ENCODE measurements around the gene ILF3.

The ILF3 gene

GRCh38 chr19:10701955-10702525 lies 47.9 kb downstream of the ILF3 start:
- DNase-seq, result no peak

DNA sequence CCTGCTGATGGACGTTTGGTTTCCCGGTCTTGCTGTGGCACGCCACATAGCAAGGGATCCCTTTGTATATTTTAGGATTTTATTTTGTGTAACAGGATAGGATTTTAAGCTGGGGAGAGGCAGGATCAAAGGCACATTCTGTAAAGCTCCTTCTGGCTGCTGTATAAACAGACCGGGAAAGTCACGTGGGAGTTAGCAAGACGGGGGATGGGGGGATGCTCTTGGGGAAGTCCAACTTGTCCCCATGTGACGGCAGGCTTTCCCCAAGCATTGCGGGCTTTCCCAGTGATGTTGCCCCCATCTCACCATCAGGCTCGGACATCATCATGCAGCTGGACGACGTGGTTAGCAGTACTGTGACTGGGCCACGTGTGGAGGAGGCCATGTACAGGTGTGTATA lies 52.8 kb downstream of the ILF3 start:
- no peak for DNase-seq

GRCh38 chr19:10707440-10707839 lies 53.3 kb downstream of the ILF3 start:
- no peak for DNase-seq

DNA sequence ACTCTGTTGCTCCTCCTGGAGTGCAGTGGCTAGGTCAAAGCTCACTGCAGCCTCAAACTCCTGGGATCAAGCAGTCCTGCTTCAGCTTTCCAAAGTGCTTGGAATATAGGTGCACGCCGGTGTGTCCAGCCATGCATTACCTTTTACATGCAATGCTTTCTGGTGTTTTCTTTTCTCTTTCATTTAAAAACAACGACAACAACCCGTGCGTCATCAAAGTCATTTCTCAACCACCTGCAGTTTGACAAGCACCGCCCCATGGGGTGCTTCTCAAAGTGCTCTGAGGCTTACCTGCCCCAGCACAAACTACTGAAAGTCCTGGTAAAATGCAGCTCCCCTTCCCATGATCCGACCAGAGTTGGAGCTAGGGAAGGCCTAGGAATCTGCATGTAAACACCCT lies 54.1 kb downstream of the ILF3 start:
- no peak for DNase-seq

DNA sequence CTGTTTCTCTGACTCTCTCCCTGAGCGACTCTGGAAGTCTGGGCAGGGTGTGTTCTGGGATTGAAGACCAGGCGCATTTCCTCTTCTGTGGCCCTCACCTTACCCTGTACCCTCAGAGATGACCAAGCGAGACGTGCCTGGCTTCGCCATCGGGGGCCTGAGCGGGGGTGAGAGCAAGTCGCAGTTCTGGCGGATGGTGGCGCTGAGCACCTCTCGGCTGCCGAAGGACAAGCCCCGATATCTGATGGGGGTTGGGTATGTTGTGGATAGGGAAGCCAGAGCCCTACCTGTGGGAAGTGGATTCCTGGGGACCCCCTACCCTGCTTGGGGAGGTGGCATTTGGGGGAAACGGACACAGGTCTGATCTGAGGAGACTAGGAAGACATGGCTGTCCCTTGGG lies 57.9 kb downstream of the ILF3 start:
- DNase-seq, result no peak

DNA sequence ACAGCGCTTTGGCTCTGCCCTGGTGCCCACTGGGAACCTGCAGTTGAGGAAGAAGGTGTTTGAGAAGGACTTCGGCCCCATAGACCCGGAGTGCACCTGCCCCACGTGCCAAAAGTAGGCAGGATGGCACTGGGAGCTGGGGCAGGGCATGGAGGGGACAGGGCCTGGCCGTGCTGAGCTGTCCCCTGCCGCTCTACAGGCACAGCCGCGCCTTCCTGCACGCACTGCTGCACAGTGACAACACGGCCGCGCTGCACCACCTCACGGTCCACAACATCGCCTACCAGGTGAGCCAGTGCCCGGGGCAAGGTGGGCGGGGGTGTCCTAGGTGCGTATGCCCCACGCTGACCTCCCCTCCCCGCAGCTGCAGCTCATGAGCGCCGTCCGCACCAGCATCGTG lies 58.6 kb downstream of the ILF3 start:
- no peak for DNase-seq

DNA sequence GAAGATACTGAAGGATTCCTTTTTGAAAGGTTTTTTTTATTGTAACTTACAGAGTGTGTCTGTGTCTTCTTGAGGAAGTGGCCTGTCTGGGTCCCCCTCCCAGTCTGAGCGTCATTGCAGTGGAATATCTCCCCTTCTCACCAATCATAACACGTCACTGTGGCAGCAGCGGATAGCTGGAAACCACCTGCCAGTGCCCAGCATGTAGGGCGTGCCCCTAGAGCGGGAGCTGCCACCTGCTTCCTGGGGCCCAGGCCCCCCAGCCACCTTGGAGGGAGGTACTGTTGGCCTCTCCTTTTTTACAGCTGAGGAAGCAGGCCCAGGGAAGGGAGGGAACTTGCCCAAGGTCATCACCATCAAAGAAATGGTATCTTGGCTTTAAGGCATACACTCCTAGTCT lies 59.2 kb downstream of the ILF3 start:
- no peak for DNase-seq

- no peak for DNase-seq
Measured at GRCh38 chr19:10717054-10717355, 62.9 kb downstream of the ILF3 start.

DNA sequence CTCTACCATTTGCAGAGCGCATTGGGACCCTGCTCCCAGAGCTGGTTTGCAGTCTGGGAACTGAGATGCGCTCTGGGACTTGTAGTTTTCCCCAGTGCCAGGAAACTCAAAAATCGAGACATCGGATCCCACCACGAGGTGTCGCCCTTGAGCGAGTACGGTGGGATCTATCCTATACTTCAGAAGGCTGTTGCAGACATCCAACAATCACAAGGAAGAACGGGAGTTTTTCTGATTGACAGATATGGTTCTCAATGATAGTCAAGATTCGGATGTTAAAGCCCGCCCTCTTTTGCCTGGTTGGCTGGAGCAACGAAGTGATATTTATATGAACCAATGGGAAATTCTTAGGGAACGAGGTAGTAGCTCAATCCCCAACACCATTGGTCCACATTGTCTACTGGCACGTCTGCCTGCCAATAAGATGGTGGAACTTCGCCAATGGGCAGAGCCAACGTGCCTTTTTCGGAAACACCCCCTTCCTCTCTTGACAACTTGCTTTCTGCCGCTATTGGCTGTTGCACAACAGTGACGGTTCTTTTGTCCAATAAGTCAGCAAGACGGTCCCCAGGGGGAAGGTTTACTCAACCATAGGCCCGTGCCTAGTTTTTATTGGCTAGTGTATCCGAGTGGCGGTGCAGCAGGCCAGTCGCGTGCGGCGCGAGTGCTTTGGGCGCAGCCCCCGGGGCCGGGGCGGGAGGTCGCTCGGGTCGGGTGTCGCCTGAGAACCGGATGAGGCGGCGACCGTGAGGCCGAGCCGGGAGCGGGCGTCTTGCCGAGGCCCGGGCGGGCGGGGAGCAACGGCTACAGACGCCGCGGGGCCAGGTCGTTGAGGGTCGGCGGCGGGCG lies 63.4 kb downstream of the ILF3 start, which contains the start of gene DNM2:
DNM2 (plus strand) TSS at position 724 of the 849 bp plus-strand sequence. CDS start 164 bp downstream, outside the sequence.
- peak; percentile 72 for DNase-seq

GRCh38 chr19:10718205-10719196 lies 64.4 kb downstream of the ILF3 start:
- DNase-seq, result no peak

- DNase-seq, result no peak
Measured at GRCh38 chr19:10719466-10719961, 65.4 kb downstream of the ILF3 start.

GRCh38 chr19:10720607-10721125 lies 66.5 kb downstream of the ILF3 start:
- DNase-seq, result no peak

- DNase-seq, result no peak
Measured at GRCh38 chr19:10723591-10723990, 69.4 kb downstream of the ILF3 start.

DNA sequence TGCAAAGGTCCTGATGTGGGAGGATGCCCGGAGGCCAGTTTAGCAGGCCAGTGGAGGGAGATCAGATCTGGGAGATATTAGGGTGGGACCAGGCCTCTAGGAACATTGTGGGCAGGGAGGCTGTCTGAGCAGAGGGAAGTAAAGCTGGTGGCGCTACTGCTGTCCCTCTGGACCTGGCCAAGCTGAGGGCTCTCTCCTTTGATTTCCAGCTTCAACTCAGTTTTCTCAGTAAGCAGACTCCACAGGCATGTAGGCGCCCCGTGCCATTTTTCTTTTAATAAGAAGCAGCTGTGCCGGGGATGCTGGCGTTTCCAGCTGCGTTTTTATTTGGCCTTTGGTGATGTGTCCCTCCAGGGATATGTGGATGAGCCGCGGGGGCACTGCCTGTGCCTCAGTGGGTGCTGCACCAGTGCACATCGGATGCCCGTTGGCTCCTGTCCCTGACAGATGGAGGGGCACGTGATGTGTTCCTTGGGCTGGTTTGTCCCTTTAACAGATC lies 70.5 kb downstream of the ILF3 start:
- no peak for DNase-seq

GRCh38 chr19:10725415-10725814 lies 71.3 kb downstream of the ILF3 start:
- no peak for DNase-seq

DNA sequence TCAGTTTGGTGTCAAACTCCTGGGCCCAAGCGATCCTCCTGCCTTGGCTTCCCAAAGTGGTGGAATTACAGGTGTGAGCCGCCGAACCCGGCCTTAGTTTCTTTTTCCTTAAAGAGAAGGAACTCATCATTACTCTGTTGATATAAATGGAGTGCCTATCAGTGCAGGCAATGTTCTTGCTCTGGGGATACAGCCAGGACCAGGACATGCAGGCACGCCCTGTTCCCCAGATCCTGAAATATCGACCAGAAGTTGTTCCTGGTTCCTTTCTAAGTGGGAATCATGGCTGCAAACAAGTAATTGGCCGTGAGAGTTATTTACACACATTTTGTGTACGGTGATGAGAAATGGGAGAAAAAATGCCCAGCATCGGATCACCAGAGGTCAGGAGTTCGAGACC lies 72.1 kb downstream of the ILF3 start:
- no peak for DNase-seq

DNA sequence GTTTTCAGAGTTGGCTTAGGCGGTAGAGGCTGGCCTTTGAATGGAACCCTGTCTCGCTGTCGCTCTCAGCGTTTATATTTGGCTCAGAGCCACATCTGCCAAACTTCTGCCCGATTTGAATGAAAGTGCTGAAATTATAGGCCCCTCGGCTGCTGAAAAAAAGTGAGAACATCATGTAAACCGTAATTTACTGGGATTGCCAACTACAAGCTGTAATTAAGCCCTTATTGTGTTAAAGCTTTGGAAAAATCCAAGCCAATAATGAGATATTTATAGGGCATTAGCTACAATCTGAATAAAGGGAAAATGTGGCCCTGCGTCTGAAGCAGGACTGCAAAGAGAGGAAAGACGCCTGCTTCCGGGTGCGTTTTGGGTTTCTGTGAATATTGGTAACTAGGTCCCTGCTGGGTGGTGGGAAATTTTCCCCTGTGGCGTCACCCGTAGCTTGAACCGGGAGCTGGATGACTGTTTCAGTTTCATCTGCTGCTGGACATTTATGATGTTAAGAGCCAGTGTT lies 73.6 kb downstream of the ILF3 start:
- no peak for DNase-seq

GRCh38 chr19:10729411-10729810 lies 75.3 kb downstream of the ILF3 start:
- no peak for DNase-seq

GRCh38 chr19:10730932-10731331 lies 76.8 kb downstream of the ILF3 start:
- DNase-seq, result no peak

DNA sequence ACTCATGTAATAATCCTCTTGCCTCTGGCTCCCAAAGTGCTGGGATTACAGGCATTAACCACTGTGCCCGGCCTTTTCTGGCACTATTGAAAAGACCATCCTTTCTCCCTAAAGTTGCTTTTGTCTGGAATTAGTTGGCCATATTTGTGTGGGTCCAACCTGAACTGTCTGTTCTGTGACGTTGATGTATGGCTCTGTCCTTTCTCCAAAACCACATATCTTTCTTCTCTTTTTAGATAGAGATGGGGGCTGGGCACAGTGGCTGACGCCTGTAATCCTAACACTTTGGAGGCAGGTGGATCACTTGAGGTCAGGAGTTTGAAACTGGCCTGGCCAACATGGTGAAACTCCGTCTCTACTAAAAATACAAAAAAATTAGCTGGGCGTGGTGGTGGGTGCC lies 81.6 kb downstream of the ILF3 start:
- no peak for DNase-seq

DNA sequence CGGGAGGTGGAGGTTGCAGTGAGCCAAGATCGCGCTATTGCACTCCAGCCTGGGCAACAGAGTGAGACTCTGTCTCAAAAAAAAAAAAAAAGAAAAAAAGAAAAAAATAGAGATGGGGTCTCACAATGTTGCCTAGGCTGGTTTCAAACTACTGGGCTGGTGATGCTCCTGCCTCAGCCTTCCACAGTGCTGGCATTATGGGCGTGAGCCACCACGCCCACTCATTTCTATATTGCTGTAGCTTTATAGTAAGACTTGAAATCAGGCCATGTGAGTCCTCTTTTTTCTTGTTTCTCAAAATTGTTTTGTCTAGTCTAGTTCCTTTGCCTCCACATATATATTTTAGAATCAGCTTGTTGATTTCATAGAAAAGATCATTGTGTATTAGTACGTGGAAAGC lies 82.0 kb downstream of the ILF3 start:
- DNase-seq, result no peak

DNA sequence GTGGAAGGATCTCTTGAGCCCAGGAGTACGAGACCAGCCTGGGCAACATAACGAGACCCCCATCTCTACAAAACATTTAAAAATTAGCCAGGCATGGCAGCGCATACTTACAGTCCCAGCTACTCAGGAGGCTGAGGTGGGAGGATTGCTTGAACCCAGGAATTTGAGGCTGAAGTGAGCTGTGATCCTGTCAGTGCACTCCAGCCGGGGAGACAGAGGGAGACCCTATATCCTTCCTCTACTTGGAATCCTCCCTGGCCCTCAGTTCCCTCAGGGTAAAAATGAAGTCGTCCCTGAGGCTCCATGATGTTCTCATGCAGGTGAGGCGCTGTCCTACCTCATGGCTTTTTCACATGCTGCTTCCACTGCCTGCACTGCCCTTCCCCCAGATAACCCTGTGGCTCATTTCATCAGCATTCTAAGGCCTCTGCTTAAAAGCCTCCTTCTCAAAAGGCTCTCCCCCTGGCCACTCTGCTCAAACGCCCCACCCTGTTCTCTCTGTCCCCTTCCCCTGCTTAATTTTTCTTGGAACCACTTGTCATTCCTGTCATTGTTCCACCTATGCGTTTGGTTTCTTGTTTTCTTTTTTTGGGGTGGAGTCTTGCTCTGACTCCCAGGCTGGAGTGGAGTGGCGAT lies 82.9 kb downstream of the ILF3 start:
- DNase-seq, result no peak
